HCT116 (cell line): ENCODE data around the gene PLVAP. TPM values are rescaled to one million over a fixed set of nuclear protein-coding genes. Genes with fewer than 3 reads are reported as not detected.

Experiments used
- ATAC-seq: fragments of 200-7000 bp; cut with Tn5 transposase; 2 replicates; pipeline ENCODE4 v1.9.1; 2020; ENCODE audit warnings: mild to moderate bottlenecking, moderate library complexity
- BruUV-seq: library from RNA; stranded (reverse); fragments of 400-500 nt; replicated peaks from 2 replicates; lab custom pipeline; 2021; lab: Mats Ljungman, UMichigan
- CTCF ChIA-PET: fragments of 300-600 bp; sonication (Branson Sonifier 250); formaldehyde crosslinking; loops from one replicate; lab custom pipeline; 2021; ENCODE audit warnings: antibody characterized with exemption; lab: Charles Lee
- POLR2A ChIA-PET: fragments of 300-600, 350-600 bp; sonication (Branson Sonifier 250); formaldehyde crosslinking; loops from one replicate; lab custom pipeline; 2021; ENCODE audit warnings: antibody characterized with exemption; lab: Charles Lee
- RAD21 ChIA-PET, 2 experiments: fragments of 300-600 bp; sonication (Branson Sonifier 250); formaldehyde crosslinking; loops; one replicate each; lab custom pipeline; 2023; ENCODE audit warnings: low total read pairs in 2 of 2; ENCODE audit not compliant: uncharacterized antibody in 2 of 2, unreplicated experiment in 2 of 2, low non-redundant PET in 1 of 2; lab: Charles Lee
- DNase-seq: peaks from one replicate; pipeline ENCODE4 v3.0.0-alpha.2; 2010; ENCODE audit warnings: low read depth, low spot score
- H2AFZ ChIP-seq: fragments of 200-600 bp; shearing (Covaris generic), sonication (generic); 2 replicates; pipeline ENCODE4 v1.6.1; 2017; ENCODE audit warnings: low read depth, mixed run types, mixed read lengths, antibody characterized with exemption, low read length; ENCODE audit not compliant: poor library complexity, severe bottlenecking
- H3K27ac ChIP-seq: 2 replicates; pipeline ENCODE4 v1.5.1; 2012; ENCODE audit warnings: low read depth, low read length
- H3K27me3 ChIP-seq: fragments of 200-600 bp; sonication (generic); 2 replicates; pipeline ENCODE4 v1.6.1; 2016; ENCODE audit warnings: mixed run types, low read length, mixed read lengths; ENCODE audit not compliant: insufficient read depth
- H3K36me3 ChIP-seq, 2 experiments: fragments of 200-500 bp in 1 of 2; fragments of 200-600 bp in 1 of 2; sonication (Bioruptor generic) in 1 of 2; sonication (generic) in 1 of 2; 2 replicates each; pipeline versions ENCODE4 v1.5.1 to v1.6.1; 2014 to 2016; ENCODE audit warnings: low read length in 2 of 2, inconsistent platforms in 1 of 2, mixed read lengths in 1 of 2, mixed run types in 1 of 2; ENCODE audit not compliant: insufficient read depth in 2 of 2, control insufficient read depth in 1 of 2
- H3K4me1 ChIP-seq, 2 experiments: fragments of 200-600 bp in 1 of 2; sonication (generic) in 1 of 2; 2 replicates each; pipeline versions ENCODE4 v1.5.1 to v1.6.1; 2012 to 2017; ENCODE audit warnings: low read length in 2 of 2, inconsistent platforms in 1 of 2, mild to moderate bottlenecking in 1 of 2, mixed read lengths in 1 of 2, mixed run types in 1 of 2, moderate library complexity in 1 of 2; ENCODE audit not compliant: insufficient read depth in 2 of 2, control insufficient read depth in 1 of 2
- H3K4me2 ChIP-seq: fragments of 200-600 bp; sonication (generic); 2 replicates; pipeline ENCODE4 v1.6.1; 2017; ENCODE audit warnings: mixed run types, low read length, mixed read lengths
- H3K4me3 ChIP-seq, 2 experiments: fragments of 200-600 bp in 1 of 2; sonication (generic) in 1 of 2; replicated peaks in 1 of 2; 2 replicates each; pipeline ENCODE4 v1.5.1; 2011 to 2016; ENCODE audit warnings: low read length in 2 of 2, control low read depth in 1 of 2, low read depth in 1 of 2, mild to moderate bottlenecking in 1 of 2, mixed read lengths in 1 of 2, mixed run types in 1 of 2
- H3K79me2 ChIP-seq: fragments of 200-600 bp; sonication (generic); 2 replicates; pipeline ENCODE4 v1.6.1; 2017; ENCODE audit warnings: mild to moderate bottlenecking, mixed run types, low read length, moderate library complexity, mixed read lengths; ENCODE audit not compliant: insufficient read depth
- H3K9ac ChIP-seq: fragments of 200-600 bp; sonication (generic); 2 replicates; pipeline ENCODE4 v1.6.1; 2016; ENCODE audit warnings: low read length, mixed read lengths
- H3K9me2 ChIP-seq: fragments of 200-600 bp; sonication (generic), shearing (Covaris generic); 2 replicates; pipeline ENCODE4 v1.6.1; 2017; ENCODE audit warnings: mixed run types, mild to moderate bottlenecking, moderate library complexity; ENCODE audit not compliant: insufficient read depth
- H3K9me3 ChIP-seq, 2 experiments: fragments of 200-500 bp in 1 of 2; fragments of 200-600 bp in 1 of 2; sonication (Bioruptor generic) in 1 of 2; sonication (generic) in 1 of 2; 2 replicates each; pipeline ENCODE4 v1.6.1; 2014 to 2017; ENCODE audit warnings: low read length in 2 of 2, mixed read lengths in 2 of 2, inconsistent platforms in 1 of 2, low read depth in 1 of 2, mild to moderate bottlenecking in 1 of 2, mixed run types in 1 of 2, moderate library complexity in 1 of 2; ENCODE audit not compliant: control insufficient read depth in 1 of 2, insufficient read depth in 1 of 2
- H4K20me1 ChIP-seq: fragments of 200-600 bp; sonication (generic), shearing (Covaris generic); 2 replicates; pipeline ENCODE4 v1.6.1; 2017; ENCODE audit warnings: mixed run types, mild to moderate bottlenecking, moderate library complexity; ENCODE audit not compliant: insufficient read depth
- CEBPB ChIP-seq: IDR thresholded peaks from 2 replicates; pipeline ENCODE4 v1.6.1; 2012; ENCODE audit warnings: low read depth
- EZH2phosphoT487 ChIP-seq: fragments of 200-600 bp; IDR thresholded peaks from 2 replicates; pipeline ENCODE4 v1.6.1; 2018; ENCODE audit warnings: antibody characterized with exemption, borderline replicate concordance
- FOSL1 ChIP-seq: IDR thresholded peaks from 2 replicates; pipeline ENCODE4 v1.6.1; 2012; ENCODE audit warnings: low read depth
- MAX ChIP-seq: IDR thresholded peaks from 2 replicates; pipeline ENCODE4 v1.6.1; 2012
- POLR2A ChIP-seq: IDR thresholded peaks from 2 replicates; pipeline ENCODE4 v1.7.0; 2011; ENCODE audit warnings: borderline replicate concordance; ENCODE audit not compliant: insufficient read depth, insufficient read length; ENCODE audit errors: extremely low read depth
- REST ChIP-seq: IDR thresholded peaks from 2 replicates; pipeline ENCODE4 v1.6.1; 2012; ENCODE audit warnings: low read depth
- SIN3A ChIP-seq: IDR thresholded peaks from 2 replicates; pipeline ENCODE4 v1.6.1; 2012; ENCODE audit warnings: low read depth
- TCF7L2 ChIP-seq: IDR thresholded peaks from 2 replicates; pipeline ENCODE4 v1.7.0; 2011; ENCODE audit warnings: borderline replicate concordance, inconsistent platforms; ENCODE audit not compliant: insufficient read depth, insufficient read length; ENCODE audit errors: extremely low read depth
- ZBTB33 ChIP-seq: IDR thresholded peaks from 2 replicates; pipeline ENCODE4 v1.6.1; 2011; ENCODE audit warnings: mild to moderate bottlenecking, low read length, moderate library complexity; ENCODE audit not compliant: insufficient replicate concordance; ENCODE audit errors: extremely low read depth
- ZFX ChIP-seq: fragments of 450-650 bp; IDR thresholded peaks from 2 replicates; pipeline ENCODE4 v1.6.1; 2017
- intact Hi-C: fragments of 100-400 bp; cut with micrococcal nuclease; formaldehyde crosslinking; loops from 2 replicates; pipeline ENCODE4 v1.10.0; 2022
- total RNA-seq: library from RNA; stranded (reverse); gene quantifications from one replicate; pipeline ENCODE4 v1.2.1, GENCODE V29; 2021; ENCODE audit not compliant: unreplicated experiment
- TF ChIP-seq, protein P1 (sequence below), 3 experiments: fragments of 200-600 bp in 1 of 3; sonication (generic) in 1 of 3; IDR thresholded peaks in 2 of 3; conservative IDR thresholded peaks in 1 of 3; 2 replicates each; pipeline ENCODE4 v1.5.1; 2012 to 2017; ENCODE audit warnings: low read depth in 2 of 3, low read length in 2 of 3, antibody characterized with exemption in 1 of 3, borderline replicate concordance in 1 of 3, control low read depth in 1 of 3, mild to moderate bottlenecking in 1 of 3, mixed read lengths in 1 of 3, mixed run types in 1 of 3, moderate library complexity in 1 of 3; ENCODE audit not compliant: insufficient read depth in 1 of 3

PLVAP gene
- total RNA-seq, 1 experiment from 2014 or later = 0.47 TPM

DNA sequence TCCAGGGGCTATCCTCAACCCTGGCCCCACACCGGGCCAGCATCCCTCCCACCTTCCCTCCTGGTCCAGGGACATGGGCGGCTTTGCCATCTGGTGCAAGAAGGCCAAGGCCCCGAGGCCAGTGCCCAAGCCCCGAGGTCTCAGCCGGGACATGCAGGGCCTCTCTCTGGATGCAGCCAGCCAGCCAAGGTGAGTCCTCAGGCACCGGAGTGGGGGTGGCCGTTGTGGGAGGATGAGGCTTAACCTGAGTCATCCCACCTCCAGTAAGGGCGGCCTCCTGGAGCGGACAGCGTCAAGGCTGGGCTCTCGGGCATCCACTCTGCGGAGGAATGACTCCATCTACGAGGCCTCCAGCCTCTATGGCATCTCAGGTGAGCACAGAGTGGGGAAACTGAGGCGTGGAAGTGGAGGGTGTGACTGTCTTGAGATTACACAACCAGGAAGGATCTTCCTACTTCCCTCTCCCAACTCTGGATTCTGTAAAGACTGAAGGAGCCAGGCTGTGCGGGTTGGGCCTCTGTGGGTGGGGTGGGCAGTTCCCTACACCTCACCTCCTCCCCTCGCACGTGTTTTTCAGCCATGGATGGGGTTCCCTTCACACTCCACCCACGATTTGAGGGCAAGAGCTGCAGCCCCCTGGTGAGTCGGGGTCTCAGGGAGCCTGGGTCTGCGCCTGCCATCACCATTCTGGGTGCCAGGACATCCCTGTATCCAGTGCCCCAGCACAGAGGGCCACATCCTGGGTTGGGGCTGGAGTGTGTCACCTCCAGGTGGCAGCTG lies 46.5 kb upstream of the PLVAP start:
- Histone ChIP-seq H3K79me2 (peaks cover 10% of the 10 kb centered on the region; the same call in 1 of the 2 replicates), H3K9me2 (no peaks in the 10 kb centered on the region), H3K36me3 (no peaks in the 10 kb centered on the region), H4K20me1 (no peaks in the 10 kb centered on the region), H2AFZ (no peak overlapping the region), H3K27me3 (no peaks in the 10 kb centered on the region), H3K4me1 (peaks cover 12 to 36% of the 10 kb centered on the region in 2 experiments), H3K9me3 (no peaks in the 10 kb centered on the region), H3K9ac (no peak overlapping the region), H3K27ac (no peak overlapping the region), H3K4me3 (no peak overlapping the region), H3K4me2 (no peak overlapping the region)
- intact Hi-C loops = no loop called here
- BruUV-seq = no TSS peak
- no peak for DNase-seq
- no peak for ATAC-seq
- ChIA-PET CTCF (interaction anchor here (1.6 kb wide), 1 partner anchor 43 kb away, joined by 4 read pairs; no protein-coding TSS in a partner anchor), POLR2A (no interaction called here), RAD21 (no interaction called here)
- TF ChIP-seq REST (no peak), ZFX (no peak), TCF7L2 (no peak), POLR2A (no peak)

GRCh38 chr19:17421942-17422341 lies 44.8 kb upstream of the PLVAP start:
- H3K4me2 ChIP-seq = no peak overlapping the region
- H2AFZ ChIP-seq = no peak overlapping the region
- no peaks in the 10 kb centered on the region for H3K27me3 ChIP-seq
- H4K20me1 ChIP-seq = no peaks in the 10 kb centered on the region
- no peak overlapping the region for H3K4me3 ChIP-seq
- no peak overlapping the region for H3K27ac ChIP-seq
- H3K9me3 ChIP-seq = no peaks in the 10 kb centered on the region
- DNase-seq (no peak), ATAC-seq (no peak)
- H3K9ac ChIP-seq = no peak overlapping the region
- H3K9me2 ChIP-seq = no peaks in the 10 kb centered on the region
- RAD21 ChIA-PET = no interaction called here
- intact Hi-C loops = no loop called here
- peaks cover 10% of the 10 kb centered on the region; the same call in 1 of the 2 replicates for H3K79me2 ChIP-seq
- H3K4me1 ChIP-seq = peaks cover 14 to 39% of the 10 kb centered on the region in 2 experiments
- no peaks in the 10 kb centered on the region for H3K36me3 ChIP-seq
- POLR2A ChIA-PET = no interaction called here
- CTCF ChIA-PET = no interaction called here
- BruUV-seq = no TSS peak
- TF ChIP-seq FOSL1 (no peak), MAX (no peak), CEBPB (no peak), ZBTB33 (no peak), EZH2phosphoT487 (no peak), SIN3A (no peak)
- TF ChIP-seq, protein P1, sequence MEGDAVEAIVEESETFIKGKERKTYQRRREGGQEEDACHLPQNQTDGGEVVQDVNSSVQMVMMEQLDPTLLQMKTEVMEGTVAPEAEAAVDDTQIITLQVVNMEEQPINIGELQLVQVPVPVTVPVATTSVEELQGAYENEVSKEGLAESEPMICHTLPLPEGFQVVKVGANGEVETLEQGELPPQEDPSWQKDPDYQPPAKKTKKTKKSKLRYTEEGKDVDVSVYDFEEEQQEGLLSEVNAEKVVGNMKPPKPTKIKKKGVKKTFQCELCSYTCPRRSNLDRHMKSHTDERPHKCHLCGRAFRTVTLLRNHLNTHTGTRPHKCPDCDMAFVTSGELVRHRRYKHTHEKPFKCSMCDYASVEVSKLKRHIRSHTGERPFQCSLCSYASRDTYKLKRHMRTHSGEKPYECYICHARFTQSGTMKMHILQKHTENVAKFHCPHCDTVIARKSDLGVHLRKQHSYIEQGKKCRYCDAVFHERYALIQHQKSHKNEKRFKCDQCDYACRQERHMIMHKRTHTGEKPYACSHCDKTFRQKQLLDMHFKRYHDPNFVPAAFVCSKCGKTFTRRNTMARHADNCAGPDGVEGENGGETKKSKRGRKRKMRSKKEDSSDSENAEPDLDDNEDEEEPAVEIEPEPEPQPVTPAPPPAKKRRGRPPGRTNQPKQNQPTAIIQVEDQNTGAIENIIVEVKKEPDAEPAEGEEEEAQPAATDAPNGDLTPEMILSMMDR (IDR thresholded peaks at IDR 0.05 in 2 of 3, conservative IDR thresholded peaks at IDR 0.05 in 1 of 3; ENCODE audit: borderline replicate concordance in 1 of 3, insufficient read depth in 1 of 3, low read depth in 2 of 3, low read length in 2 of 3) = no peak
